ENCODE data around the gene RPS4Y1.

RPS4Y1 gene

DNA sequence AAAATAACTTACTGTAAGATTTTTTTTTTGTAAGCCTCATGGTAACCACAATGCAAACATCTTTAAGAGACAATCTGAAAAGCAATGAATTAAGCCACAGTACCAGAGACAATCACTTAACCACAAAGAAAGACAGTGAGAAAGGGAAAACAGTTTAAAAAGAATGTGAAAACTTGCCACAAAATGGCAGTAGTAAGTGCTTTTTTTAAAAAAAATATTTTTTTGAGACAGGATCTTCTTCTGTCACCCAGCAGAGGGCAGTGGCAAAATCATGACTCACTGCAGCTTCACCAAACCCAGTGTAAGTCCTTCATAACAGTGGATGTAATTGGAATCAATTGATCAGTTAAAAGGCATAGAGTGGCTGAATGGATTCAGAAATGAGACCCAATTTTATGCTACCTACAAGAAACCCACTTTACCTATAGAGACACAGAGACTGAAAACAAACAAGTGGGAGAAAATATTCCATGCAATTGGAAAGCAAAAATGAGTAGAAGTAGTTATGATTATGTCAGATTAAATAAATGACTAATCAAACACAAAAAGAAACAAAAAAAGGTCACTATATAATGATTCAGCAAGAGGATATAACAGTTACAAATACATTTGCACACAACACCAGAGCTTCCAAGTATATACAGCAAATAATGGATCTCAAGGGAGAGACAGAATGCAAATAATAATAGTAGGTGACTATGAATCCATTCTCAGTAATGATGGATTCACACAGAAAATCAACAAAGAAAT is 71.8 kb downstream of the RPS4Y1 start:
- H3K9me3 Mint-ChIP-seq: no peaks in the 10 kb centered on the region
- H3K4me3 Mint-ChIP-seq: no peak overlapping the region
- H3K27me3 Mint-ChIP-seq (ENCODE audit: low read depth, poor library complexity): no peaks in the 10 kb centered on the region
- H3K36me3 Mint-ChIP-seq (ENCODE audit: low read depth): no peaks in the 10 kb centered on the region
- H3K4me1 Mint-ChIP-seq: no peaks in the 10 kb centered on the region
- DNase-seq: no peak
- H3K27ac Mint-ChIP-seq: no peak overlapping the region
- TF ChIP-seq, protein P1, sequence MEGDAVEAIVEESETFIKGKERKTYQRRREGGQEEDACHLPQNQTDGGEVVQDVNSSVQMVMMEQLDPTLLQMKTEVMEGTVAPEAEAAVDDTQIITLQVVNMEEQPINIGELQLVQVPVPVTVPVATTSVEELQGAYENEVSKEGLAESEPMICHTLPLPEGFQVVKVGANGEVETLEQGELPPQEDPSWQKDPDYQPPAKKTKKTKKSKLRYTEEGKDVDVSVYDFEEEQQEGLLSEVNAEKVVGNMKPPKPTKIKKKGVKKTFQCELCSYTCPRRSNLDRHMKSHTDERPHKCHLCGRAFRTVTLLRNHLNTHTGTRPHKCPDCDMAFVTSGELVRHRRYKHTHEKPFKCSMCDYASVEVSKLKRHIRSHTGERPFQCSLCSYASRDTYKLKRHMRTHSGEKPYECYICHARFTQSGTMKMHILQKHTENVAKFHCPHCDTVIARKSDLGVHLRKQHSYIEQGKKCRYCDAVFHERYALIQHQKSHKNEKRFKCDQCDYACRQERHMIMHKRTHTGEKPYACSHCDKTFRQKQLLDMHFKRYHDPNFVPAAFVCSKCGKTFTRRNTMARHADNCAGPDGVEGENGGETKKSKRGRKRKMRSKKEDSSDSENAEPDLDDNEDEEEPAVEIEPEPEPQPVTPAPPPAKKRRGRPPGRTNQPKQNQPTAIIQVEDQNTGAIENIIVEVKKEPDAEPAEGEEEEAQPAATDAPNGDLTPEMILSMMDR (IDR thresholded peaks at IDR 0.05): no peak
